HepG2 (cell line): ENCODE measurements around the gene COX6A2.

ENCODE experiments used
- ARNT ChIP-seq: fragments of 450-650 bp; IDR thresholded peaks from 2 replicates; pipeline ENCODE4 v1.6.1; 2017
- EZH2 ChIP-seq: conservative IDR thresholded peaks from 2 replicates; pipeline ENCODE4 v1.6.1; 2012; ENCODE audit warnings: mild to moderate bottlenecking, low read depth, low read length, moderate library complexity
- FOSL2 ChIP-seq: sonication (generic); formaldehyde crosslinking; IDR thresholded peaks from 2 replicates; pipeline ENCODE4 v1.4.0; 2020; ENCODE audit warnings: missing genetic modification reagents
- RNF2 ChIP-seq: fragments of 450-650 bp; conservative IDR thresholded peaks from 2 replicates; pipeline ENCODE4 v1.6.1; 2016; ENCODE audit warnings: low read depth
- ZBTB21 ChIP-seq: sonication (generic); formaldehyde crosslinking; IDR thresholded peaks from 2 replicates; pipeline ENCODE4 v1.4.0; 2020; ENCODE audit warnings: missing genetic modification reagents
- ZKSCAN8 ChIP-seq: IDR thresholded peaks from 2 replicates; pipeline ENCODE4 v1.6.1; 2016; ENCODE audit warnings: borderline replicate concordance, missing genetic modification reagents, missing compliant biosample characterization
- TF ChIP-seq, protein P1 (sequence below): sonication (generic); formaldehyde crosslinking; IDR thresholded peaks from 2 replicates; pipeline ENCODE4 v1.5.0; 2020; ENCODE audit warnings: mild to moderate bottlenecking, missing genetic modification reagents, moderate library complexity
- TF ChIP-seq, protein P2 (sequence below): IDR thresholded peaks from 2 replicates; pipeline ENCODE4 v1.6.1; 2012; ENCODE audit warnings: inconsistent platforms

DNA sequence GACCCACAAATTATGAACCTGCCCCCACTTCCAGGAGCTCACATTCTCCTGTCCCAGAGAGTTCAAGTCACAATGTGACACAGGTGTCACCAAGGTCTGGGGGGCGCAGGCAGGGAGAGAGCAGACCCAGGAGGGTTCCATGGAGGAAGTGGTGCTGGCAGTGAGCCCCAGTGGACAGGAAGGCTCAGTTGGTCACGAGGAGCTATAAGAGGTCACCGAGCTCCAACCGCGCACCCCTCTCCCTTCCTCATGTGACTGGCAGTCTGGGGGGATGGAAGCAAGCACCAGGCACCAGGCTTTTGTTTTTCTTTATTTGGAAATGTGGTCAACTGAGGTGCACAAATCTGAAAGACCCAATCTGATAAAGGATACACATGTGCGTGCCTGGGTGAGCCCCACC, 32.5 kb downstream of the COX6A2 start:
- TF ChIP-seq RNF2 (no peak), ZKSCAN8 (no peak), FOSL2 (CRISPR knock-in tag) (no peak), ZBTB21 (CRISPR knock-in tag) (no peak), ARNT (no peak), EZH2 (no peak)
- TF ChIP-seq, protein P1, sequence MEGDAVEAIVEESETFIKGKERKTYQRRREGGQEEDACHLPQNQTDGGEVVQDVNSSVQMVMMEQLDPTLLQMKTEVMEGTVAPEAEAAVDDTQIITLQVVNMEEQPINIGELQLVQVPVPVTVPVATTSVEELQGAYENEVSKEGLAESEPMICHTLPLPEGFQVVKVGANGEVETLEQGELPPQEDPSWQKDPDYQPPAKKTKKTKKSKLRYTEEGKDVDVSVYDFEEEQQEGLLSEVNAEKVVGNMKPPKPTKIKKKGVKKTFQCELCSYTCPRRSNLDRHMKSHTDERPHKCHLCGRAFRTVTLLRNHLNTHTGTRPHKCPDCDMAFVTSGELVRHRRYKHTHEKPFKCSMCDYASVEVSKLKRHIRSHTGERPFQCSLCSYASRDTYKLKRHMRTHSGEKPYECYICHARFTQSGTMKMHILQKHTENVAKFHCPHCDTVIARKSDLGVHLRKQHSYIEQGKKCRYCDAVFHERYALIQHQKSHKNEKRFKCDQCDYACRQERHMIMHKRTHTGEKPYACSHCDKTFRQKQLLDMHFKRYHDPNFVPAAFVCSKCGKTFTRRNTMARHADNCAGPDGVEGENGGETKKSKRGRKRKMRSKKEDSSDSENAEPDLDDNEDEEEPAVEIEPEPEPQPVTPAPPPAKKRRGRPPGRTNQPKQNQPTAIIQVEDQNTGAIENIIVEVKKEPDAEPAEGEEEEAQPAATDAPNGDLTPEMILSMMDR (CRISPR knock-in tag) = no peak
- TF ChIP-seq, protein P2, sequence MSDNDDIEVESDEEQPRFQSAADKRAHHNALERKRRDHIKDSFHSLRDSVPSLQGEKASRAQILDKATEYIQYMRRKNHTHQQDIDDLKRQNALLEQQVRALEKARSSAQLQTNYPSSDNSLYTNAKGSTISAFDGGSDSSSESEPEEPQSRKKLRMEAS = no peak
